Left renal pelvis (tissue), 4 donors: ENCODE data around the gene SLC22A12. TPM values are rescaled to one million over a fixed set of nuclear protein-coding genes. Genes with fewer than 3 reads are reported as not detected.
"Not testable (repeated sequence)": the region's sequence is repeated elsewhere in the genome, so short reads cannot be mapped to it uniquely, and the experiment has no call there.

ENCODE experiments used
- DNase-seq, 4 donors: peaks; one replicate each; pipeline ENCODE4 v3.0.0-alpha.2; 2013; ENCODE audit warnings: low read depth in 4 of 4, low spot score in 3 of 4
- polyA plus RNA-seq, 4 donors: library from polyadenylated mRNA; unstranded; fragments of 120-200 nt; gene quantifications; one replicate each; pipeline ENCODE4 v1.2.1, GENCODE V29; 2013; ENCODE audit not compliant: insufficient read length in 4 of 4

The SLC22A12 gene
- polyA plus RNA-seq, 4 donors = 0.08 to 5.3 (median 3.2) TPM

- no peak for DNase-seq
Observed at GRCh38 chr11:64583296-64584262, 7.4 kb upstream of the SLC22A12 start.

DNA sequence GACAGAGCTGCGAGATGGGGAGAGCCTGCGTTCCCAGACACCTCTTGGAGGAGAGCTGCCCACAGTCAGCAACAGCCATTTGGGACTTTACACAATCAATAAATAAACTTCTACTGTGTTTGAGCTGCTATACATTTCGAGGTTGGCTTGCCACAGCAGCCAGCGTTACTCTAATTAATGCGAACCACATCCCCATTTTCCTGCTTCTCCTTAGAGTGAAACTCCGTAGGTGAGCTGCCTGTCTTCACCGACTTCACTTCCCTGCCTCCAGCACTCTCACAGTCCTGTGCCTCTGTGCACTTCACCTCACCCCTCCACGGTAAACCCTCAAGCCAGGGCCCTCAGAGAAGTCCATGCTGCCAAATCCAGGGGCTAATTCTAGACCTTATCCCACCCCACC, 5.9 kb upstream of the SLC22A12 start:
- DNase-seq = no peak

DNA sequence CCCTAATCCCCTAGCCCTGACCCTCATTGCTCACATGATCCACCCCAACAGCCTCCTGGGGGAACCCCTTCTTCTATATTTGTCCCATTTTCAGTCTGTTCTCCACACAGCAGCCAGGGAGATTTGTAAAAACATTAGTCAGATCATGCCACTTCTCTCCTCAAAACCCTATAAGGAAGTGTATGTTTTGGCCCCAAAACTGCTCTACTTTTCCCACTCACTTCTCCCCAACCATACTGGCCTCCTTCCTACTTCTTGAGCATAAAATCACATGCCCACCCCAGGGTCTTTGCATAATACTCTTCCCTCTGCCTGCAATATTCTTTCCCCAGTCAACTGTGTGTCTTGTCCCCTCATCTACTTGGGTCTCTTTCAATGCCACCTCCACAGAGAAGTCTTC, 4.7 kb upstream of the SLC22A12 start:
- DNase-seq = no peak

DNA sequence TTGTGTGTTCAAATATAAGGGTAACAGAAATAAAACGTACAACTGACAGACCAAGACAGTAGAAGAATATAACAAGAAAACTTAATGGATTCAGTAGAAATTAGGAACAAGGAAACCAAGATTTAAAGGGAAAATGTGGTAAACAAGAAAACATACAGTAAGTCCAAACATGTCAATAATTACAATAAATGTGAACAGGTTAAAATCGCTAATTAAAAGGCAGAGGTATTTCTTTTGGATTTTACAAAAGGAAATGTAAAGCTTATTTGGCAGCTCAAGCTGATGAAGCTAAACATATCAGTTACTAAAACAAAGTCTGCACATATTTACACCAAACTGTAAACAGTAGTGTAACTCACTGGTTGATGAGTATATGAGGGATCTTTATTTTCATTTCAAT, 2.3 kb upstream of the SLC22A12 start:
- DNase-seq = no peak

DNA sequence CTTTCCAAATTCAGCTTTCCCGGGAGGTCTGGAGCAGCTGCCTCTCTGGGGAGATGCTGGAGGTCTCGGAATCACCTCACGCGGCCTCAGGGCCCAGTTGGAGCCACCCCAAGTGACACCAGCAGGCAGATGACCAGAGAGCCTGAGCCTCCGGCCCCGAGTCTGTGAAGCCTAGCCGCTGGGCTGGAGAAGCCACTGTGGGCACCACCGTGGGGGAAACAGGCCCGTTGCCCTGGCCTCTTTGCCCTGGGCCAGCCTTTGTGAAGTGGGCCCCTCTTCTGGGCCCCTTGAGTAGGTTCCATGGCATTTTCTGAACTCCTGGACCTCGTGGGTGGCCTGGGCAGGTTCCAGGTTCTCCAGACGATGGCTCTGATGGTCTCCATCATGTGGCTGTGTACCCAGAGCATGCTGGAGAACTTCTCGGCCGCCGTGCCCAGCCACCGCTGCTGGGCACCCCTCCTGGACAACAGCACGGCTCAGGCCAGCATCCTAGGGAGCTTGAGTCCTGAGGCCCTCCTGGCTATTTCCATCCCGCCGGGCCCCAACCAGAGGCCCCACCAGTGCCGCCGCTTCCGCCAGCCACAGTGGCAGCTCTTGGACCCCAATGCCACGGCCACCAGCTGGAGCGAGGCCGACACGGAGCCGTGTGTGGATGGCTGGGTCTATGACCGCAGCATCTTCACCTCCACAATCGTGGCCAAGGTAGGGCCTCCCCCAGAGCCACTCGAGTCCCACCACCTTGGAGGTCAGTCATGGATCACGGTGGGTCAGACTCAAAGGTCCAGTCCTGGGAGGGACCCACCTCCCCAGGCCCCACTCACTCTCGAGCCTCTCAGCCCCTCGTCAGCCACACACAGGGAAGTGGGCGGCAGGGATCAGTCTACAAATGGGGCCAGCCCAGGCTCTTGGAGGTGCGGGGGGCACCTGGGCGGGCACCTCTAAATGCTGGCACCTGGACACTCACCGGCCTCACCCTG, 525 bp downstream of the SLC22A12 start:
- no peak for DNase-seq

DNA sequence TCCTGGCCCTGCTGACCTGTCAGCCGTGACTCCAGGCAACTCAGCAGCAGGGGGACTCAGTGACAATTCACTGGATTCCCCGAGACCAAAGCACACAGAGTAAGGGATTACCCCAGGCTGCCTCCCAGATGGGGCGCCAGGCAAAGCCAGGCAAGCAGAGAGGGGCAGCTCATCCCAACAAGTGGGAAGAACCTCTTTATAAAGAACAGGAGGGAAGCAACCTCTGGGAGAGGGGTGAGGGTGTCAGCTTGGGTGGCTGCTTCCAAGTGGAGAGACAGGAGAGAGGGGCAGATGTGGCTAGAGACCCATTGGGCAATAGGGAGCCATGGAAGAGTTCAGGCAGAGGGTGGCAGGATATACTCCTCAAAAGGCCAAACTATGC, 1.2 kb downstream of the SLC22A12 start:
- no peak for DNase-seq

DNA sequence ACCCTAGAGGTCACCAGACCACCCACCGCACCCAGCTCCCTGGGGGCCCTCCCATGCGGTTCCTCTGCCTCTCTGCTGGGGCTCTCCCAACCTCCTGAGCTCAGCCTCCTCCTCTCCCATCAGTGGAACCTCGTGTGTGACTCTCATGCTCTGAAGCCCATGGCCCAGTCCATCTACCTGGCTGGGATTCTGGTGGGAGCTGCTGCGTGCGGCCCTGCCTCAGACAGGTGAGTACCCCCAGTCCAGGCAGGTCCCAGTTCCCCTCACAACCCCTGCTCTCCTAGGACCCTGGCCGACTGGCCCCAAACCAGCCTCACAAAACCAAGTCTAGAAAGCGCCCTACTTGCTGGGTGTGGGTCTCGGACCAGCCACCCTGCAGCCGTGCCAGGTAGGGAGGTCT, 1.6 kb downstream of the SLC22A12 start:
- DNase-seq = no peak

GRCh38 chr11:64593156-64594105, 2.4 kb downstream of the SLC22A12 start:
- no peak for DNase-seq

DNA sequence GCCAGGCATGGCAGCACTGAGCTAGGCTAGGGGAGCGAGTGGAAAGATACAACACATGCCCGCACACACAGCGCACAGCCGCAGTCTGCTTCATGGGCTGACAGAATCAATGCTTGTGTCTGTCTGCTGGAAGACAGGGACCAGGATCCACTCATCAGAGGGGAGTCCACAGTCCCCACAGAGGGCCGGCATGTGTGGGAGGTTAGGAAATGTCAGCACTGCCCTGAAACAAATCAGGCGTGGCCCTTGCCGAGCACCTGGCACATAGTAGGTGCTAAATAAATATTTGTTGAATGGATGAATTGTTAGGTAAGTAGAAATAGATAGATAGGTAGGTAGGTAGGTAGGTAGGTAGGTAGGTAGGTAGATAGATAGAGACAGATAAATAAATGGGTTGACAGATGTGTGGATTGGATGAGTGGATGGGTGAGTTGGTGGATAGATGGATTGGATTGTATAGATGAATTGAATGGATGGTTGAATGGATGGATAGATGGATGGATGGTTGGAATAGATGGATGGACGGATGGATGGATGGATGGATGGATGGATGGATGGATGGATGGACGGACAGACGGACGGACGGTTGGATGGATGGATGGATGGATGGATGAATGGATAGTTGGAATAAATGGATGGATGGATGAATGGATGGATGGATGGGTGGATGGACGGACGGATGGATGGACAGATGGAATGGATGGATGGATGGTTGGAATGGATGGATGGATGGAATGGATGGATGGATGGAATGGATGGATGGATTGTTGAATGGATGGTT, 3.3 kb downstream of the SLC22A12 start:
- no peak for DNase-seq

DNA sequence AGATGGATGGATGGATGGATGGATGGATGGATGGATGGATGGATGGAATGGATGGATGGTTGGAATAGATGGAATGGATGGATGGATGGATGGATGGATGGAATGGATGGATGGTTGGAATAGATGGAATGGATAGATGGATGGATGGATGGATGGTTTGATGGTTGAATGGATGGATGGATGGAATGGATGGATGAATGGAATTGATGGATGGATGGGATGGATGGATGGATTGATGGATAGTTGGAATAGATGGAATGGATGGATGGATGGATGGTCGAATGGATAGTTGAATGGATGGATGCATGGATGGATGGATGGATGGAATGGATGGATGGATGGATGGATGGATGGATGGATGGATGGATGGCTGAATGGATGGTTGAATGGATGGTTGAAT, 4.9 kb downstream of the SLC22A12 start:
- DNase-seq = not testable (repeated sequence)

DNA sequence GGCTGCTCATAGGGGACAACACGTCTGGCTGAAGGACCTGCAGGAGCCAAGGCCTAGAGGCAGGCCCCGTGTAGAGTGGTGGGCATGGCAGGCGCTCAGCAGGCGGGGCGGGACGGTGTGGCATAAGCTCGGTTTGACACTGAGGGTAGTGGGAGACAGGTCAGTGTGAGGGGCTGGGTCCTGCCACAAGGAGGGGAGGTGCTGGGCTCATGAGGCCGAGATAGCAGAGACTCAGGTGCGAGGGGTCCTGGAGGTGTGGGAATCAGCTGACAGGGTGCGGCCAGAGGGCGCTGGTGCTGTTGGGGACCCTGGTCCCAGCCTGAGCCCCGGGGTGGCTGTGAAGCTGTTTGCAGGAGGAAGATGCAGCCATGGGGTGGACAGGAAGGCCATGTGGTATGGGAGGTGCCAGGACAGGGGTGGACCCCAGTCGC, 6.7 kb downstream of the SLC22A12 start:
- no peak for DNase-seq

DNA sequence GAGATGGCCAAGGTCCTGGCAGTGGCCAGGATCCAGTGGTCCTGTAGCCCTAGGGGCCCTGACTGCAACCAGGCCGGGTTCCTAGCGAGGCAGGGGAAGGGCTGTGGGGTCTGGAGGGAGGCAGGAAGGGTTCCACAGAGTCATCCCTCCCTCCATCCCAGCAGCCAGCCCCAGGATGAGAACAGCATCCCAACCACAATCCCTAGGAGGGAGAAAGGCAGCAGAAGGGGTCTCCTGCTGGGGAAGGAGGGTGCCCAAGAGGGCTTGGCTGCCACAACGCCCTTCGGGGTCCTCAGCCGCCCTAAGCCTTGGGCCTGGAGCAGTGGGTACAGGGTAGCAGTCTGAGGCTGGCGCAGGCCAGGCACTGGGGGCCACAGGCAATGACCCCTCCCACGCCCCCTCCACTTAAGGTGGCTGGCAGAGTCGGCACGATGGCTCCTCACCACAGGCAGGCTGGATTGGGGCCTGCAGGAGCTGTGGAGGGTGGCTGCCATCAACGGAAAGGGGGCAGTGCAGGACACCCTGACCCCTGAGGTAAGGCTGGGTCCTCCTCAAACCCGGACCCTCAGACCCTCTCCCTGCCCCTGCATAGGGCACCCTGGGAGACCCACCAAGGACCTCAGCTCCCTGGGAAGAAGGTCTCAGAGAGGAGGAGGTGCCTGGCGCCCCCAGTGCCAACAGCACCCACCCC, 7.2 kb downstream of the SLC22A12 start:
- no peak for DNase-seq

DNA sequence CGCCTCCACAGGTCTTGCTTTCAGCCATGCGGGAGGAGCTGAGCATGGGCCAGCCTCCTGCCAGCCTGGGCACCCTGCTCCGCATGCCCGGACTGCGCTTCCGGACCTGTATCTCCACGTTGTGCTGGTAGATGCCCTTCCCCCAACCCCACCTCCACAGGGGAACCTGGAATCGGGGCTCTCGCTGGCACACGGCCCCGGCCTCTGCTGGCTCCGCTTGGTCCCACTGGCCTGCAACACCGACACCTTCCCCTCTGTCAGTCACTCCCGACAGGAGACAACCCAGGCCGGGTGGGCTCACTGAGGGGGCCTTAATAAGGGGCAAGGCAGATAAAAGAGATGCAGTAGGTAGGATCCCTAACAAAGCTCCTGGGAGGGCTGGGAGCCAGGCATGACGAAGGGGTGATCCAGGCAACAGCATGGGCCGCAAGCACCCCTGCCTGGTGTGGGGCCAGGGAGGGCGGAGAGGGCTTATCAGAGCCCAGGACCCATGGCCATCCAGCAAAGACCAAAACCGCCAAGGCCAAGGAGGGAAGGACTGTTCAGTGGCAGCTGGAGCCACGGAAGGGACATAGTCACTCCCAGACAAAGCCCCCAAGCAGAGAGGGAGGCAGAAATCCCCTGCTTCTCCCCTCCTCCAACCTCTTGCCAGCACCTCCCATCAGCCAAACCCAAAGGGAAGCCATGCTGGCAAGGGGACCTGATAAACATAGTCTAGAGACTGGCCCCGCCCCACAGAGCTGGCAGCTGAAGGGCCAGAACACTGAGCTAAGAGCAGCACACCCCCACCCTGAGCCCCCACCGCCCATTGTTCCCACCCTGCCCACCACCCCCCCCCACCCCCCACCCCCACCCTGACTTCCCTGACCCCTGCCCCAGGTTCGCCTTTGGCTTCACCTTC, 8.0 kb downstream of the SLC22A12 start:
- DNase-seq = no peak

DNA sequence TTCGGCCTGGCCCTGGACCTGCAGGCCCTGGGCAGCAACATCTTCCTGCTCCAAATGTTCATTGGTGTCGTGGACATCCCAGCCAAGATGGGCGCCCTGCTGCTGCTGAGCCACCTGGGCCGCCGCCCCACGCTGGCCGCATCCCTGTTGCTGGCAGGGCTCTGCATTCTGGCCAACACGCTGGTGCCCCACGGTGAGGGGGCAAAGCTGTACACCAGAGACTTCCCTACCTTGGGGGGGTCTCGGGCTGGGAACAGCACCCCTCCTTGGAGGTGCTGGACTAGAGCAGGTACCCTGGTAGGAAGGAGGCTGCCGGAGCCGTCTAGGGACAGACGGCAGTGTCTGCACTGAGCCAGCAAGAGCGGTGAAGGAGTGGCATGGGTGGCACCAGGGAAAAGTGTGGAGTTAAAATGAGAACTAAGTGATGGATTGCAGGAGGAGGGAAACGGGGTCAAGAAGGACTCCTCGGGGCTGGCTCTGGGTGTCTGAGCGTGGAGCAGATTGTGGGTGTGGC, 8.7 kb downstream of the SLC22A12 start:
- no peak for DNase-seq

- DNase-seq = no peak
Observed at GRCh38 chr11:64600281-64600992, 9.4 kb downstream of the SLC22A12 start.

- DNase-seq = no peak
Observed at GRCh38 chr11:64601605-64602465, 10.8 kb downstream of the SLC22A12 start.
